ENCODE measurements around the gene GARS1. TPM values are rescaled to one million over a fixed set of nuclear protein-coding genes. Genes with fewer than 3 reads are reported as not detected.

GARS1 gene
- total RNA-seq, 1 donor from 2014 or later, result 95.9 TPM

GRCh38 chr7:30646154-30646553 lies 51.5 kb downstream of the GARS1 start:
- Histone ChIP-seq H3K36me3 (no peaks in the 10 kb centered on the region), H3K79me2 (ENCODE audit: low read depth) (peaks cover 21% of the 10 kb centered on the region), H3K9me3 (ENCODE audit: low read depth) (no peaks in the 10 kb centered on the region), H3K4me2 (no peak overlapping the region), H3K4me1 (peaks cover 14% of the 10 kb centered on the region), H3K27me3 (no peaks in the 10 kb centered on the region), H3K9ac (no peak overlapping the region), H3F3A (ENCODE audit: low read depth) (peaks cover 6% of the 10 kb centered on the region), H3K27ac (no peak overlapping the region), H4K20me1 (ENCODE audit: low read depth) (peaks cover 14% of the 10 kb centered on the region), H2AFZ (replicated peaks) (no peak overlapping the region), H3K4me3 (no peak overlapping the region)
- peaks cover 7% of the 10 kb centered on the region for H3K4me1 Mint-ChIP-seq
- DNase-seq (ENCODE audit: low spot score), result no peak
- TF ChIP-seq EZH2 (IDR thresholded peaks at IDR 0.05) (no peak), EZH2phosphoT487 (IDR thresholded peaks at IDR 0.05) (no peak)
- TF ChIP-seq, protein P1, sequence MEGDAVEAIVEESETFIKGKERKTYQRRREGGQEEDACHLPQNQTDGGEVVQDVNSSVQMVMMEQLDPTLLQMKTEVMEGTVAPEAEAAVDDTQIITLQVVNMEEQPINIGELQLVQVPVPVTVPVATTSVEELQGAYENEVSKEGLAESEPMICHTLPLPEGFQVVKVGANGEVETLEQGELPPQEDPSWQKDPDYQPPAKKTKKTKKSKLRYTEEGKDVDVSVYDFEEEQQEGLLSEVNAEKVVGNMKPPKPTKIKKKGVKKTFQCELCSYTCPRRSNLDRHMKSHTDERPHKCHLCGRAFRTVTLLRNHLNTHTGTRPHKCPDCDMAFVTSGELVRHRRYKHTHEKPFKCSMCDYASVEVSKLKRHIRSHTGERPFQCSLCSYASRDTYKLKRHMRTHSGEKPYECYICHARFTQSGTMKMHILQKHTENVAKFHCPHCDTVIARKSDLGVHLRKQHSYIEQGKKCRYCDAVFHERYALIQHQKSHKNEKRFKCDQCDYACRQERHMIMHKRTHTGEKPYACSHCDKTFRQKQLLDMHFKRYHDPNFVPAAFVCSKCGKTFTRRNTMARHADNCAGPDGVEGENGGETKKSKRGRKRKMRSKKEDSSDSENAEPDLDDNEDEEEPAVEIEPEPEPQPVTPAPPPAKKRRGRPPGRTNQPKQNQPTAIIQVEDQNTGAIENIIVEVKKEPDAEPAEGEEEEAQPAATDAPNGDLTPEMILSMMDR (IDR thresholded peaks at IDR 0.05), result no peak
- H3K27me3 Mint-ChIP-seq (ENCODE audit: insufficient read depth, low read depth), result no peaks in the 10 kb centered on the region
- peaks cover 8% of the 10 kb centered on the region for H3K36me3 Mint-ChIP-seq
- H3K27ac Mint-ChIP-seq, result no peak overlapping the region
- H3K4me3 Mint-ChIP-seq, result no peak overlapping the region
- peaks cover 3% of the 10 kb centered on the region for H3K9me3 Mint-ChIP-seq

DNA sequence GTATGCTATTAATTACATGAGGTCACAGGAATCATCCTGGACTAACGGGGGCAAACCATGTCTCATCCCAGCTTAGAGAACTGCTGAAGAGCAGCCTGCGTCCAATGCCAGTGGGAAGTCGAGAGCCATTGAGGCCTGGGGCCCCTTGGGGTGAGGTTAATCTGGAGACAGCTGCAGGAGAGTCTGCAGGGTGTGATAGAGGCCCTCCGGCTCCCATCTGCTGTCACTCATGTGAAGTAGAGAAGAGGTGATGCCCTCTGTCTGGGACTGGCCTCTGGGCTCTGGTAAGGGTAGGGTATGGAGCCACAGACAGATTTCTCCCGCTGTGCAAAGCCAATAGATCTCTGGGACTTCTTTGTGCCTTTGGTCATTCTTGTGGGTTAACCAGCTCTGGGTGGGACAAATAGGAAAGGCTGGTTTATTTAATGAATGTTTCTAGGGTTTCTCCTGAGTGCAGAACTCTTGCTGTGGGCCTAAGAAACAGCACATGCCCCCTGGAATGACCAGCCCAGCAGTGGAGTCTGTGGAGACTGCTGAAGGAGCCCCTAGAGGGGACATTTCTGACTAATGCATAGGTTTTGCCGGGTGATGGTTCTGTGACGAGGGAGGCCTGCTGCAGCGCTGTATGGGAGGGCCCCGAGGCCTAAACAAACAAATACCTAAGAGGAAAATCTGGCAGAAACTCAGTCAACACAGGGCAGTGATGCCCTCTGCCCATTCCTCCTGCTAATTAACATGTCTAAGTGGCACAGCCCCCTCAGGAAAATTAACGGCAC lies 53.1 kb downstream of the GARS1 start:
- peaks cover 6% of the 10 kb centered on the region for H3F3A ChIP-seq (ENCODE audit: low read depth)
- Mint-ChIP-seq H3K4me3 (no peak overlapping the region), H3K36me3 (peaks cover 8% of the 10 kb centered on the region), H3K4me1 (peaks cover 7% of the 10 kb centered on the region), H3K27ac (no peak overlapping the region), H3K9me3 (peaks cover 3% of the 10 kb centered on the region), H3K27me3 (ENCODE audit: insufficient read depth, low read depth) (no peaks in the 10 kb centered on the region)
- no peak overlapping the region for H3K4me3 ChIP-seq
- no peak for DNase-seq (ENCODE audit: low spot score)
- H2AFZ ChIP-seq (replicated peaks), result no peak overlapping the region
- no peaks in the 10 kb centered on the region for H3K36me3 ChIP-seq
- H3K4me2 ChIP-seq, result no peak overlapping the region
- H3K79me2 ChIP-seq (ENCODE audit: low read depth), result peaks cover 21% of the 10 kb centered on the region
- H3K27me3 ChIP-seq, result no peaks in the 10 kb centered on the region
- TF ChIP-seq, protein P1 (IDR thresholded peaks at IDR 0.05), result no peak
- TF ChIP-seq EZH2 (IDR thresholded peaks at IDR 0.05) (no peak), EZH2phosphoT487 (IDR thresholded peaks at IDR 0.05) (no peak)
- no peaks in the 10 kb centered on the region for H3K9me3 ChIP-seq (ENCODE audit: low read depth)
- H4K20me1 ChIP-seq (ENCODE audit: low read depth), result peaks cover 18% of the 10 kb centered on the region
- no peak overlapping the region for H3K9ac ChIP-seq
- H3K27ac ChIP-seq, result no peak overlapping the region
- peaks cover 14% of the 10 kb centered on the region for H3K4me1 ChIP-seq

GRCh38 chr7:30648744-30649540 lies 54.3 kb downstream of the GARS1 start:
- H3K9me3 Mint-ChIP-seq, result no peaks in the 10 kb centered on the region
- Histone ChIP-seq H3K27ac (no peak overlapping the region), H3K79me2 (ENCODE audit: low read depth) (peaks cover 9% of the 10 kb centered on the region), H3K4me1 (peaks cover 3% of the 10 kb centered on the region), H3K9ac (no peak overlapping the region), H3K4me2 (no peak overlapping the region), H3K27me3 (no peaks in the 10 kb centered on the region), H2AFZ (replicated peaks) (no peak overlapping the region), H3K4me3 (no peak overlapping the region), H4K20me1 (ENCODE audit: low read depth) (peaks cover 18% of the 10 kb centered on the region), H3F3A (ENCODE audit: low read depth) (peaks cover 6% of the 10 kb centered on the region), H3K9me3 (ENCODE audit: low read depth) (no peaks in the 10 kb centered on the region), H3K36me3 (no peaks in the 10 kb centered on the region)
- no peak overlapping the region for H3K4me3 Mint-ChIP-seq
- TF ChIP-seq EZH2phosphoT487 (IDR thresholded peaks at IDR 0.05) (no peak), EZH2 (IDR thresholded peaks at IDR 0.05) (no peak)
- TF ChIP-seq, protein P1 (IDR thresholded peaks at IDR 0.05), result no peak
- H3K36me3 Mint-ChIP-seq, result peaks cover 6% of the 10 kb centered on the region
- H3K4me1 Mint-ChIP-seq, result peaks cover 7% of the 10 kb centered on the region
- DNase-seq (ENCODE audit: low spot score), result no peak
- H3K27ac Mint-ChIP-seq, result no peak overlapping the region
- no peaks in the 10 kb centered on the region for H3K27me3 Mint-ChIP-seq (ENCODE audit: insufficient read depth, low read depth)
